T47D (cell line): ENCODE measurements around the gene CDC23.
"Not testable (repeated sequence)": the region's sequence is repeated elsewhere in the genome, so short reads cannot be mapped to it uniquely, and the experiment has no call there.

Experiments
- DNase-seq, 2 experiments: peaks; one replicate each; pipeline versions ENCODE4 v3.0.0 to v3.0.0-alpha.2; 2011 to 2012; ENCODE audit warnings: low read depth in 1 of 2, low spot score in 1 of 2
- JUND ChIP-seq: IDR thresholded peaks from 2 replicates; pipeline ENCODE4 v1.6.1; 2012; ENCODE audit warnings: low read depth
- in situ Hi-C: cut with HindIII; loops from 2 replicates; pipeline ENCODE4 v1.10.0; 2016; ENCODE audit warnings: low sequenced_read_pairs, low pct_unique_long_range_greater_than_20kb

The CDC23 gene

GRCh38 chr5:138213161-138214029 is at the start of gene CDC23:
Gene CDC23, minus strand, starts transcription at chr5:138213323. Its CDS starts 11 bp downstream, at chr5:138213312.
- in situ Hi-C loops: no loop called here
- TF ChIP-seq JUND: no peak
- peak; percentile 97 to 99 for DNase-seq

- in situ Hi-C loops: no loop called here
- TF ChIP-seq JUND: no peak
- DNase-seq: no peak
Observed at GRCh38 chr5:138258704-138259292, 45.7 kb upstream of the CDC23 start.

- in situ Hi-C loops: no loop called here
- no peak for TF ChIP-seq JUND
- DNase-seq: no peak
Observed at GRCh38 chr5:138257583-138257982, 44.5 kb upstream of the CDC23 start.

GRCh38 chr5:138252944-138253343 is 39.8 kb upstream of the CDC23 start:
- TF ChIP-seq JUND: no peak
- no peak for DNase-seq
- in situ Hi-C loops: no loop called here

GRCh38 chr5:138247800-138248199 is 34.7 kb upstream of the CDC23 start:
- in situ Hi-C loops: not testable (repeated sequence)

GRCh38 chr5:138246822-138247221 is 33.7 kb upstream of the CDC23 start:
- TF ChIP-seq JUND: no peak
- in situ Hi-C loops: no loop called here
- no peak for DNase-seq

More at GRCh38 chr5:138247800-138248199, 34.7 kb upstream of the CDC23 start:
- DNase-seq: not testable (repeated sequence)

- no peak for TF ChIP-seq JUND
- in situ Hi-C loops: no loop called here
- DNase-seq: no peak
Observed at GRCh38 chr5:138246334-138246733, 33.2 kb upstream of the CDC23 start.

- in situ Hi-C loops: no loop called here
- no peak for TF ChIP-seq JUND
- no peak for DNase-seq
Observed at GRCh38 chr5:138245717-138246116, 32.6 kb upstream of the CDC23 start.

- no peak for DNase-seq
- in situ Hi-C loops: no loop called here
- TF ChIP-seq JUND: no peak
Observed at GRCh38 chr5:138243794-138244193, 30.7 kb upstream of the CDC23 start.

GRCh38 chr5:138241688-138242571 is 28.8 kb upstream of the CDC23 start:
- no peak for DNase-seq
- in situ Hi-C loops: no loop called here
- no peak for TF ChIP-seq JUND

GRCh38 chr5:138240650-138241385 is 27.7 kb upstream of the CDC23 start:
- no peak for DNase-seq
- in situ Hi-C loops: no loop called here

GRCh38 chr5:138238034-138238433 is 24.9 kb upstream of the CDC23 start:
- no peak for DNase-seq
- no peak for TF ChIP-seq JUND
- in situ Hi-C loops: no loop called here

More at GRCh38 chr5:138240650-138241385, 27.7 kb upstream of the CDC23 start:
- TF ChIP-seq JUND: no peak
